Measurements from ENCODE around the gene PPIE.

The PPIE gene

DNA sequence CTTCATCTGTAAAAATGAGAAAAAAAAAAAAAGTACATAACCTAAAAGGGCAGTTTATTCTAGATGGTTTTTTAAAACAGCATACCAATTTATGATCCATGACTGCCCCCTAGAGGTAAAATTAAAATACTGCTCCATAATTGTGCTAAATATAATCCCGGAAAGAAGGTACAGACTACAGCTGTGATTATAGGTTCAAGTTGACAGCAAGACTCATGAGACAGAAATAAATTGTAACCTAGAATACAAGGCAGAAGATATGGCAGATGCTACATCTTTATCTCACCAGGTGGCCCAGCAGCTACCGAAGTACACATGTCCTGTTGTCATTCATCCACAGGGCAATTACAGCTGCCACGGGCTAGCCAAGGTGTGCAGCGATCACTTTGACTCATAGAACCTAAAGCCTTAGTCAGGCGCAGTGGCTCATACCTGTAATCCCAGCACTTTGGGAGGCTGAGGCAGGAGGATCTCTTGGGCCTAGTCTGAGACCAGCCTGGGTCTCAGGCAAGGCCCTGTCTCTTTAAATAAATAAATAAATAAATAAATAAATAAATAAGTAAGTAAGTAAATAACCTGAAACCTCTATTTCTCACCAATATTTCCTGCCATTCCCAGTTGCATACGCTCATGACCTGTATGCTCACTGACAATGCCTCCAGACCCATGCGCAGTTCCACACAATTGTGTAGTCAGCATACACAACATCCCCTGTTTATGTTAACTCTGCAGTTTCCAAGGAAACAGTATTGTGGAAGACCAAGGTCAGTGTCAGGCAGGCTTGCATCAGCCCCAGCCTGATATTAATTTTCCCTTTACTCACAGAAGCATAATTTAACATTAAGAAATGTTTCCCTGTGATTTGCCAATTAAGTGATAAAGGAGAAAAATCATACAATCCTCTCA is 18.3 kb upstream of the PPIE start:
- no peak for DNase-seq (ENCODE audit: low read depth in 1 of 2, low spot score in 1 of 2)

DNA sequence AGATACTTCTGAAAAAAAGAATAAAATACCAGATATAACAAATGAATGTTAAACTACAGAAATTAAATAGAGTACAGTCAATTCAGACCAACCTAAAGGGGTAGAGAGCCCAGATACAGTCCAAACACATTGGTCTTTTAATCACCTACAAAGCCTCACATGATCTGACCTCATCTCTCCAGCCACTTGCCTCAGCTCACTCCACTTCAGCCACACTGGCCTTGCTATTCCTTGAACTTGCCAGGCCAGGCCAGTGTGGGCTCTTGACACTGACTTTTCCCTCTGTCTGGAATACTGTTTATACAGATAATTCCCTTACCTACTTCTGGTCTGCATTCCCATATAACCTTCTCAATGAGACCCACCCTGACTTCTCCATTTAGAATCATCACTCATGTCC is 17.0 kb upstream of the PPIE start:
- no peak for DNase-seq (ENCODE audit: low read depth in 1 of 2, low spot score in 1 of 2)

DNA sequence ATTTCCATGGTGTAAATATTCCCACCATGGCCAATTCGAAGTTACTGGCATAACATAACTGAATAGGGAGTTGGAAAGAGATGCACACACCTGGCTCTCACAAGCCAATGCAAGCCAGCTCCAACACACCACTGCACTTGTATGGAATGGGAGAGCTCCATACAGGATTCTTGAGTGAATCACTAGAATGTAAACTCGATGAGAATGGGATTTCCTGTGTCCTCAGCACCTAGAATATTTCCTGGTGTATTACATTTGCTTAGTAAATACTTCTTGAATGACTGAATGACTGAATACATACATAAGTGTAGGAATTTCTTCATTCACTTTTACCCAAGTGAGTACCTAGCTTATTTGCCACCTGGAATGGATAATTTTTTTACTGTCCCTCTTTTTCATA is 16.2 kb upstream of the PPIE start:
- no peak for DNase-seq (ENCODE audit: low read depth in 1 of 2, low spot score in 1 of 2)

DNA sequence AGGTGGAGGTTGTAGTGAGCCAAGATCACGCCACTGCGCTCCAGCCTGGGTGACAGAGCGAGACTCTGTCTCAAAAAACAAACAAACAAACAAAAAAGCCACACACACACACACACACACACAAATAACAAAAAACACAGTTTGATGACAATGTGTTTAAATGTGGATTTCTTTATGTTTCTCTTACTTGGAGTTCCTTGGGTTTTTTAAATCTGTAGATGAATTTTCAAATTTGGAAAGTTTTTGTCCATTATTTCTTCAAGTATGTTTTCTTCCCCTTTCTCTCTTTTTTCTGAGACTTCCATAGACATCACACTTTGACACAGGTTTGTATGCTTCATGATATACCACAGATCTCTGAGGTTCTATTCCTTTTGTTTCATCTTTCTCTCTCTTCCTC is 12.1 kb upstream of the PPIE start:
- DNase-seq (ENCODE audit: low read depth in 1 of 2, low spot score in 1 of 2): no peak

DNA sequence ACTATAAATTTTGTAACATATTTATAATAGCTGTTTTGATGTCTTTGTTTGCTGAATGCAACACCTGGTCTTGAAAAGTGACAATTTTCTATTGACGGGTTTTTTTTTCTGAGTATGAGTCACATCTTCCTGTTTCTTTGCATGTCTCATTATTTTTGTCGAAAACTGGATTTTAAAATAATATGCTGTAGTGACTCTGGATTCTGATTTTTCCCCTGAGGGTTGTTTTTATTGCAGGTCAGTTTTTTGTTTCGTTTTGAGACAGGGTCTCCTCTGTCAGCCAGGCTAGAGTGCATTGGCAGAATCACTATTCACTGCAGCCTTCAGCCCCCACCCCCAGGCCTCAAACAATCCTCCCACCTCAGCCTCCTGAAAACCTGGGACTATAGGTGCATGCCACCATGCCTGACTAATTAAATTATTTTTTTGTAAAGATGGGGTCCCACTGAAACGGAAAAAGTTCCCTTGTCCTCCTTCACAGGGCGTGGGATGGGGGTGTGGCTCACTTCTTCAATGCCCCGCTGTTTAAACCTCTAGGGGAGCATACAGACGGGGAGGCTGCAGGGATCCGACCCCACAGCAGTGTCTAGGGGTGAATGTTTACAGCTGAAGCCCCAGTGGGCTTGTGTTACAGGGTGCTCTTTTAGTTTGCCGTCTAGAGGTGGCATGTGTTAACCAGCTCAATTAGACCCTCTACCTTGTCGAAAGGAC is 11.3 kb upstream of the PPIE start:
- DNase-seq (ENCODE audit: low read depth in 1 of 2, low spot score in 1 of 2): no peak

DNA sequence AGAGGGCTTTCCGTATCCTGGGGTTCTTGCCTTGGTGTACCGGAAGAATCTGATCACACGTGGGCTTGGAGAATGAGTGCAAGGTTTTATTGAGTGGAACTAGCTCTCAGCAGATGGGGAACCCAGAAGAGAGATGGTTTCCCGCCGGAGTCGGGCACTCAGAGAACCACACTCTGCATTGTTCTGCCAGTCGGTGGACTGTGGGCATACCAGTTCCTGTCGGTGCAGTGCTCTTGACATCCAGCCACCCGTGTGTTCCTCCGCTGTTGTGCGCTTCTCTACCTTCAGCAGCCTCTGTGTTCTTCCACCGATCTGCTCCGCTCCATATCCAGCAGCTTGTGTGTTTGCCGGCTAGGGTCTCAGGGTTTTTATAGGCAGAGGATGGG is 10.8 kb upstream of the PPIE start:
- DNase-seq (ENCODE audit: low read depth in 1 of 2, low spot score in 1 of 2): no peak

DNA sequence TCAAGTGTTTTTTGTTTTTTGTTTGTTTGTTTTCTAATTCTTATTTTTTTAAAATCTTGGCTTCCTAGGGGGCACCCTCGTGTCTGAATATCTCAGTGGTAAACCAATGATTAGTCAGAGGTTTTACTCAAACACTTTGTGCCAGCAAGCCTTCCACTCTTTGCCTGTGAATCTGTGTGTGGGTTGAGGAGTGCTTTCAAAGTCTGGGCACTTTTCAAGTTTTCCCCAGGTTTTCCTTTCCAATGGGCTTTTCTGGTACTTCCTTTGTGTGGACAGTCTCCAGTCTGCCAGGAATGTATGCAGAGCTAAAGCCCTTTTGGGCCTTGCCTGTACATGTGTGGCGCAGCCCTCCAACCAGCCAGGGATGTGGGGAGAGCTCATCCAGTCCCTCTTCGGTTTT is 9.7 kb upstream of the PPIE start:
- no peak for DNase-seq (ENCODE audit: low read depth in 1 of 2, low spot score in 1 of 2)

DNA sequence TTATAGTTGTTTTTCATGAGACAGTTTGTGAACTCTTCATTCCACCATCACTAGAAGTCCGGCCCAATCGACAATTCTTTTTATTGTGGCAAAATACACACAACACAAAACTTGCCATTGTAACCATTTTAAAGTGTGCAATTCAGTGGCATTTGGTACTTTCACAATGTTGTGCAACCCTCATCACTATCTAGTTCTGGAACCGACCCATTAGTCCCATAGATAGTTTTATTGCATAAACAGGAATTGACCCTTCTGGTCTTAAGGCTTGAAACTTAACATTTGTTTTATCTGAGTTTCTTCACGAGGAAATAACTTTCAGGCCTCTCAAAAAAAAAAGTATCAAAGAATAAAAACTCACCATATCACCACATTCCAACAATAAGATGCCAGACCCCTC is 8.8 kb upstream of the PPIE start:
- DNase-seq (ENCODE audit: low read depth in 1 of 2, low spot score in 1 of 2): no peak

DNA sequence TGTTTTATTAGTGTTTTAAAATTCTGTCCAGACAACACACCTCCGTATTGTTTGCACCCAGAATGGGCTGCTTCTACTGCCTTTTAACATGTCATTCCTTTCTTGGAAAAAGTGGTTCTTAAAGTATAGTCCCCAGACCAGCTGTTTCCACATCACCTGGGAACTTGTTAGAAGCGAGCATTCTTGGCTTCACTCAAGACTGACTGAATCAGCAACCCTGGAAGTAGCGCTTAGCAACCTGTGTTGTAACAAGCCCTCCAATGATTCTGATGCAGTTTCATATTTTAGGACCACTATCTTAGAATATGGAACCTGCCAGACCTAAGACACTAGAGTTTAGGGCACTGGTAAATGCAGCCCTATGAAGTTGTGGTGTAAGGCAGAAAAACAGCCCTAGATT is 6.0 kb upstream of the PPIE start:
- DNase-seq (ENCODE audit: low read depth in 1 of 2, low spot score in 1 of 2): no peak

DNA sequence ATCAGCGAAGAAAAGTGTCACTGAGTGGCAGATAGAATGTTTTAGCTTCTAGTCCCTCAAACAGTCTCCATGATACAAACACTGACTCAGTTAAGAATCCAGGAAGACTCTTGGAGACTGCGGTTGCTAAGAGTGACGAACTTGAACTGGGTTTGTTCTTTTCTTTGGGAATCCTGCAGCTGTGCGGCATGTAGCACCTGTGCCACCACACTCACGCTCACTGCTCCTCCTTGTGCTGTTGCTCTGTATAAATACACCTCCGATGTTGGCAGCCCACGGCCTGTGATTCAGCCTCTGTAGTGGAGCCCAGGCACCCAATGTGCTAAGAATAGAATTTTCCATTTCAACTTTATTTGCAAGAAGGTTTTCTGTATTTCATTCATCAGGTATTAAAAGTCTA is 5.5 kb upstream of the PPIE start:
- no peak for DNase-seq (ENCODE audit: low read depth in 1 of 2, low spot score in 1 of 2)

DNA sequence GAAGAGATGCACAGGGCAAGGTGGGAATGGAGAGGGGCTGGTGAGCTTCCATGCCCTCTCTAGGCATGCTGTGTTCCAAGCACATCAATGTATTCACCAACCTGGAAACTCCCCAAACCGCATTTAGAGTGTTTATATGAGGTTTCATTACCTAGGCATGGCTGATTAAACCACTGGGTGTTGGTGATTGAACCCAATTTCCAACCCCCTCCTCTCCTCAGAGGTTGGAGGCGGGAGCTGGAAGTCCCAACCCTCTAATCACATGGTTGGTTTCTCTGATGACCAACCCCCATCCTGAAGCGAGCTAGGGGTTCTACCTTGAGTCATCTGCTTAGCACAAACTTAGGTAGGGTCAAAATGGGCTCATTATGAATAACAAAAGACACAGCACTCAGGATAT is 3.0 kb upstream of the PPIE start:
- no peak for DNase-seq (ENCODE audit: low read depth in 1 of 2, low spot score in 1 of 2)

DNA sequence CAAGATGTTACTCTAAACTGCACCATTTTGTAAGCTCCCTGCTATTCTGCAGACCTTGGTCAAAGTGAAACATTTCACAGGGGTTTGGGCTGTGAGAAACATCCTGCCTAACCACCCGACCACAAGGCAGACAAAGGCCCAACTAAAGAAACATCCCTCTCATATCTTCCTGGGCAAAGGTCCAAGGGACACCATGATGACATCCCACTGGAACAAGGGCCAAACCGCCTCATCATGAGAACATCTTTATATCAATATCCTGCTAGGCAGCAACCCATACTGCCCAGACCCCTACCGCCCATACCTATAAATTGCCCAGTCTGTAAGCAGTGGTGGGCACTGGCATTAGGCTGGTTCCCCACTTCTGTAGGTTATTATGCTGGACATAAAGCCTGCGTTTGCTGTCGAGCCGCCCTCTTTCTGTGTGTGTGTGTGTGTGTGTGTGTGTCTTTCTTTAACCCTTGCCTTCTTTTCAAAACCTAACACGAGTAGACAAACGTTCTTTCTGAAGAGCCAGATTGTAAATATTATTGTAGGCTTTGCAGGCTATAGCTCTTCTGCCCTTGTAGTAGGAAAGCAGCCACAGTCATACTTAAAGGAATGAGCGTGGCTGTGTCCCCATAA is 1.0 kb upstream of the PPIE start:
- DNase-seq (ENCODE audit: low read depth in 1 of 2, low spot score in 1 of 2): no peak

DNA sequence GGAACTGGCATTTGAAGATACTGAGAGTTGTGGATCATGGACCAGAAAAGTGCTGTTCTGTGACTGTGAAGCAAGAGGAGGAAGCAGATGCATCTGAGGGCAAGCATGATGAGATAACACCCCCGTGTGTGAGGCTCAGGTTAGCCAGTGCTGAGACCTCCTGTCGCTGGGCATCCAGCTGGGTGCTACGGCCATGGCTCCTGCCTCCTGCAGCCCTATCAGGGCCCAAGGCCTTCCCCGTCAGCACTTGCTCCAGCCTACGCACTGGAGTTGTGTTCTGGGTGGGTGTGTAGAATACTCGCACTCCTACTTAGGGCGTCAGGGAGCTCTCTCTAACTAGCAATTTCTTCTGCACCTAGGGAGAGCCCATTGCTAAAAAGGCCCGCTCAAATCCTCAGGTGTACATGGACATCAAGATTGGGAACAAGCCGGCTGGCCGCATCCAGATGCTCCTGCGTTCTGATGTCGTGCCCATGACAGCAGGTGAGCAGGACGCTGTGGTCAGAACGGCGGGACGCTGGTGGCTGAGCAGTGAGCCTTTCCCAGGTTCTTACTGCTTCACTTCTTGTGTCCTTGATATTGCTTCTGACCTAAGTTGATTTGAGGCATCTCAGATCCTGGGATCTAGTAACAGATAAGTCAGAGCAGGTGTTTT is 6.5 kb downstream of the PPIE start:
- DNase-seq (ENCODE audit: low read depth in 1 of 2, low spot score in 1 of 2): no peak

DNA sequence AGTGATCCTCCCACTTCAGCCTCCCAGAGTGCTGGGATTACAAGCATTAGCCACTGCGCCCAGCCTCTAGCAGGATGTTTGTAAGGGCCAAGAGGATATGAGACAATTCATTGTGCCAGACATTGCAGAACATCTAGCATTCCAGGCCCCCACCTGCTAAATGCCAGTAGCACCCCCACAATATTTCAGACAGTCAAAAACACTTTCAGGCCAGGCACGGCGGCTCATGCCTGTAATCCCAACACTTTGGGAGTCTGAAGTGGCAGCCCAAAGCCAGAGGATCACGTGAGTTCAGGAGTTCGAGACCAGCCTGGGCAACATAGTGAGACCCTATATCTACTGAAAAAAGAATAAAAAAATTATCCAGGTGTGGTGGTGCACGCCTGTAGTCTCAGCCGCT is 12.9 kb downstream of the PPIE start:
- no peak for DNase-seq (ENCODE audit: low read depth in 1 of 2, low spot score in 1 of 2)

DNA sequence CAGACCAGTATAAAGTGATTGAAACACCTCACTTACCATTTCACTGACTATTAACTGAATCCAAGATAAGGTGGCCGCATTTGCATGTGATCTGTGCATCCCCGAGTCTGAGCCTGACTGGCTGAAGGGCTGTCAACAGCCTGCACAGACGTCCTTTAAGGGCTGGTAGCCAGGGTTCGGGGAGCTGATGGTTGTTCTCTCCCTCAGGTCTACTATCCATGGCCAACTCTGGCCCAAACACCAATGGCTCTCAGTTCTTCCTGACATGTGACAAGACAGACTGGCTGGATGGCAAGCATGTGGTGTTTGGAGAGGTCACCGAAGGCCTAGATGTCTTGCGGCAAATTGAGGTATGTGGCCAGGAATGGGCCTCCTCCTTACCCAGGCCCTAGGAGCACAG is 14.0 kb downstream of the PPIE start:
- no peak for DNase-seq (ENCODE audit: low read depth in 1 of 2, low spot score in 1 of 2)

DNA sequence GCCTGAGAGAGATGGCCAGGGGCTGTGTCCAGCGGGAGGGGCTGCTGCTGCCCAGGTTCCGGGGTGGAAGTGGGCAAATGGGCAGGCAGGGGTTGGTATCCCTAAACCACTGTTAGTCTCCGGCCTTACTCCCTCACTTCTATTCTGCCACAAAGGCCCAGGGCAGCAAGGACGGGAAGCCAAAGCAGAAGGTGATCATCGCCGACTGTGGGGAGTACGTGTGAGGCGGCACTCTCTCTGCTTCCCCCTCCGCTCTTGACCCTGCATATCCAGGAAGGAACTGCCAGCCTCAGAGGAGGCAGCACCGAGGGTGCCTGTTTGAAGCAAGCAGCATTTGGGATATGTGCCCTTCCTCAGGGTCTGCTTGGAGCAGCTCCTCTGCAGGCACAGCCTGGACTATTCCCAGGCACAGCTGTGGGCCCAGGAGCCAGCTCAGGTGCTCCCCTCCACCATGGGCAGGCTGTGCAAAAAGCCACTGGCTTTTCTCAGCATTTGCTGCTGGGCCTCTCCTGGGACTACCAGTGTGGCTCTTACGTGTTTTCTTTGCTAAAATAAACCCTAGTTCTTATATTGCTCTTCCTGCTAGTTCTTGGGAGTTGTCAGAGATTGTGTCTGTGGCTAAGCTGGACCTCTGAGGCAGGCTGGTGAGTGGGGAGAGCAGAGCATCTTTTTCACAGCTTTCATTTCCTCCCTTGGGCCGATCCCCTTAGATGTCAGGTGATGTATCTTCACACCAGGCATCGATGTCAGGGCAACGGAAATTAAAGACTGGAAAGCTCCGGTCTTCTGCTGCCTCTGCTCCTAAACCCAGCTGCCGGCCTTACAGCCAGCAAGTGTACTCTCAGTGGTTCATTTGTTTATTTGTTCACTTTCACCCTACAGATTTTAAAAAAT is 14.7 kb downstream of the PPIE start:
- DNase-seq (ENCODE audit: low read depth in 1 of 2, low spot score in 1 of 2): no peak

DNA sequence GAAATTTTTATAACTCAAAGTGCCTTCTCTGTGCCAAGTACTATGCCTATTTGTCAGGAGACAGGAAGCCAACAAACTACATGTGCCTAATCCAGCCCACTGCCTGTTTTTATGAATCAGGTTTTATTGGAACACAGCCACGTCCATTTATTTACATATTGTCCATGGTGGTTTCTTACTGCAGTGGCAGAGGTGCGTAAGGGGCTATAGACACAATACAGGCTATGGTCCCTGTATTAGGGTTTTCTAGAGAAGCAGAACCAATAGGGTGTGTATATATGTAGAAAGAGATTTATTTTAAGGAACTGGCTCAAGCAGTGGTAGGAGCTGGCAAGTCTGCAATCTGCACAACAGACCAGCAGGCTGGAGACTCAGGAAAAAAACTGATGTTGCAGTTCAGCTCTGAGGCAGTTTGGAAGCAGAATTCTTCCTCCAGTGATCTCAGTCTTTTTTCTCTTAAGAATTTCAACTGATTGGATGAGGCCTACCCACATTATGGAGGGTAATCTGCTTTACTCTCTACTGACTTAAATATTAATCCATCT is 15.4 kb downstream of the PPIE start:
- DNase-seq (ENCODE audit: low read depth in 1 of 2, low spot score in 1 of 2): no peak

DNA sequence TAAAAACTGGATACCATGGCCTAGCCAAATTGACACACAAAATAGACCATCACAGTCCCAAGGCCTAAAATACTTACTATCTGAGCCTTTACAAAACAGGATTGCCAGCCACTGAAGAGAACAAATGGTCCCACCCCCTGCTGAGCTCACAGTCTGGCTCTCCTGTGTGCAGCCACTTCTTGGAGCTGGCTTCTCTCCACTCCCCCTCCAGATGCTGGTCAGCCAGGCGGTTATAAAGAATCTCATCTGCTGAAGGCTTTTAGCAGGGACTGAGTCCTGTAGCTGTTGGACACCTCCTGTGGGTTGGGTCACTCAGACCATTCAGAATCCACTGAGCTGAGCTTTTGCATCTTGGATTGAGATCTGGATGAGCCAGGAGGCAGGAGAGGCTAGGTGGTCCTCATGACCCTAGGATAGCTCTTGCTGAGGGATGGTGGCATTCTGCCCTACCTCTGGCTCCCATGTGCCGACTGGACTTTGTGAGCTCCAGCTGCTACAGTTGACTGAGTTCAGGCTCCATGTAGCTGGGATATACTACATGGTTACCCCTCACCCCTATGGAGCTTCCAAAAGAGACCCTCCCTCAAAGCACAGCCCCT is 16.3 kb downstream of the PPIE start:
- DNase-seq (ENCODE audit: low read depth in 1 of 2, low spot score in 1 of 2): no peak

DNA sequence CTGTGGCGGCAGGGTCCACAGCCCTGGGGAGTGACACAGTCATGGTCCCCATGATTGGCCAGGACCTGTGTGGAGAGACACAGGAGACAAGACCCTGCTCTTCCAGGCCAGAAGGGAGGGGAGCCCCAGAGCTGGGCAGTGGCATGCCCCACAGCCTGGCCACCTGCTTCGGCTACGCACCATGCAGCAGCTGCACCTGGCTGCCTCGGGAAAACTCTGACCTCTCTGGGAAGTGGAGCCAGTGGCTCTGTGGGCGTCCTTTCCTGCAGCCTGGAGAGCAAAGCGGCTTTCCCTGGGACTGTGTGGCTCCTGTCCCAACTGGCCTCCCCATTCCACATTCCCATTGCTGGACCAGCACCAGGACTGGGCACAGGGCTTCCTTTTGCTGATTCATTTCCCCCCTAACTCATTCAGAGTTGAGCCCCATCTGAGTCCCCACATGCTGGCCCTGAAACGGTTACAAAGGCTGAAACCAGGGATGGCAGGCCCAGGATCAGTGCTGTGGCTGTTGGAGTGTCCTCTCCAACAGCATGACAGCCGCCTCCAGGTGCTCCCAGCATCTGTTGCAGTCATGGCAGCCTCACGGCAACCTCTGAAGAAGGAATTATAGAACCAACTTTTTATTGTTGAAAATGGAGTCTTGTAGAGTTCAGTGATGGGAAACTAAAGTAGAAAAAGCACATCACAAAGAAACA is 17.4 kb downstream of the PPIE start:
- no peak for DNase-seq (ENCODE audit: low read depth in 1 of 2, low spot score in 1 of 2)

All from activated T-helper 1 cell treated with anti-CD3 and anti-CD28 coated beads, Interleukin-2, amount 50 U/mL, for 16 hours (primary cell).